IMR-90 (cell line): ENCODE results near the gene ANKLE1. TPM values are rescaled to one million over a fixed set of nuclear protein-coding genes. Genes with fewer than 3 reads are reported as not detected.

ENCODE experiments used
- ATAC-seq: fragments of 200-7000 bp; cut with Tn5 transposase; 2 replicates; pipeline ENCODE4 v1.9.1; 2020; ENCODE audit warnings: low read depth, mild to moderate bottlenecking, moderate library complexity
- BruUV-seq: library from RNA; stranded (reverse); fragments of 400-500 nt; replicated peaks from 2 replicates; lab custom pipeline; 2021; lab: Mats Ljungman, UMichigan
- CTCF ChIA-PET: fragments of 300-600 bp; formaldehyde crosslinking; extraction: SDS; loops from one replicate; lab custom pipeline; 2021; ENCODE audit warnings: antibody characterized with exemption; lab: Yijun Ruan, JAX
- POLR2A ChIA-PET: fragments of 300-600 bp; sonication (Branson Sonifier 250); formaldehyde crosslinking; loops from one replicate; lab custom pipeline; 2022; ENCODE audit warnings: antibody characterized with exemption; ENCODE audit not compliant: unreplicated experiment; lab: Charles Lee
- DNase-seq: peaks from one replicate; pipeline ENCODE4 v3.0.0; 2013
- H2AFZ ChIP-seq: replicated peaks from 2 replicates; pipeline ENCODE3; 2013; ENCODE audit warnings: low read length, mild to moderate bottlenecking; ENCODE audit not compliant: poor library complexity
- H2AK5ac ChIP-seq: 2 replicates; pipeline ENCODE4 v1.6.1; 2013; ENCODE audit warnings: low read depth, low read length, inconsistent platforms
- H2AK9ac ChIP-seq: replicated peaks from 2 replicates; pipeline ENCODE3; 2013; ENCODE audit warnings: mild to moderate bottlenecking, low read depth, low read length, moderate library complexity; ENCODE audit not compliant: poor library complexity
- H2BK120ac ChIP-seq: 2 replicates; pipeline ENCODE4 v1.6.1; 2013; ENCODE audit warnings: low read depth, low read length, inconsistent platforms
- H2BK15ac ChIP-seq: 3 replicates; pipeline ENCODE4 v1.6.1; 2013; ENCODE audit warnings: low read depth, low read length, inconsistent platforms
- H2BK20ac ChIP-seq: 2 replicates; pipeline ENCODE4 v1.6.1; 2013; ENCODE audit warnings: low read depth, mild to moderate bottlenecking, inconsistent platforms, low read length, moderate library complexity
- H2BK5ac ChIP-seq: 2 replicates; pipeline ENCODE4 v1.6.1; 2013; ENCODE audit warnings: mild to moderate bottlenecking, low read depth, low read length, inconsistent platforms; ENCODE audit not compliant: poor library complexity, severe bottlenecking
- H3K14ac ChIP-seq: replicated peaks from 2 replicates; pipeline ENCODE4 v1.6.1; 2013; ENCODE audit warnings: low read depth, low read length, inconsistent platforms
- H3K18ac ChIP-seq: 2 replicates; pipeline ENCODE4 v1.6.1; 2013; ENCODE audit warnings: low read depth, low read length, control low read depth
- H3K23ac ChIP-seq: 2 replicates; pipeline ENCODE4 v1.6.1; 2013; ENCODE audit warnings: low read depth, low read length, inconsistent platforms
- H3K27ac ChIP-seq: 2 replicates; pipeline ENCODE4 v1.5.1; 2013; ENCODE audit warnings: mild to moderate bottlenecking, control low read depth, low read length; ENCODE audit not compliant: insufficient read depth
- H3K27me3 ChIP-seq: 2 replicates; pipeline ENCODE4 v1.6.1; 2013; ENCODE audit warnings: low read length; ENCODE audit not compliant: control insufficient read depth, insufficient read depth
- H3K36me3 ChIP-seq: 2 replicates; pipeline ENCODE4 v1.6.1; 2013; ENCODE audit warnings: low read length, mixed read lengths; ENCODE audit not compliant: control insufficient read depth, insufficient read depth
- H3K4ac ChIP-seq: 2 replicates; pipeline ENCODE4 v1.6.1; 2013; ENCODE audit warnings: low read depth, low read length, inconsistent platforms
- H3K4me1 ChIP-seq: 2 replicates; pipeline ENCODE4 v1.6.1; 2013; ENCODE audit warnings: low read length, mixed read lengths; ENCODE audit not compliant: control insufficient read depth, insufficient read depth
- H3K4me2 ChIP-seq: 2 replicates; pipeline ENCODE4 v1.6.1; 2013; ENCODE audit warnings: low read depth, mild to moderate bottlenecking, control low read depth, low read length, moderate library complexity
- H3K4me3 ChIP-seq: 2 replicates; pipeline ENCODE4 v1.5.1; 2013; ENCODE audit warnings: low read depth, mild to moderate bottlenecking, control low read depth, low read length, moderate library complexity; ENCODE audit not compliant: insufficient read depth
- H3K56ac ChIP-seq: 2 replicates; pipeline ENCODE4 v1.6.1; 2013; ENCODE audit warnings: low read length, inconsistent platforms; ENCODE audit not compliant: insufficient read depth; ENCODE audit errors: extremely low read depth
- H3K79me1 ChIP-seq, 2 experiments: 2 replicates each; pipeline ENCODE4 v1.6.1; 2013; ENCODE audit warnings: low read length in 2 of 2, inconsistent platforms in 1 of 2, low read depth in 1 of 2
- H3K9ac ChIP-seq: 2 replicates; pipeline ENCODE4 v1.6.1; 2013; ENCODE audit warnings: low read depth, low read length, control low read depth
- H3K9me1 ChIP-seq: 2 replicates; pipeline ENCODE4 v1.6.1; 2013; ENCODE audit warnings: low read length, inconsistent platforms; ENCODE audit not compliant: insufficient read depth
- H3K9me3 ChIP-seq: 2 replicates; pipeline ENCODE4 v1.6.1; 2013; ENCODE audit warnings: low read length; ENCODE audit not compliant: control insufficient read depth, insufficient read depth
- H4K20me1 ChIP-seq: 2 replicates; pipeline ENCODE4 v1.6.1; 2013; ENCODE audit warnings: low read length, inconsistent platforms; ENCODE audit not compliant: insufficient read depth
- H4K5ac ChIP-seq: 2 replicates; pipeline ENCODE4 v1.6.1; 2013; ENCODE audit warnings: mild to moderate bottlenecking, low read depth, low read length, control low read depth
- H4K8ac ChIP-seq, 2 experiments: 2 replicates each; pipeline ENCODE4 v1.6.1; 2013; ENCODE audit warnings: low read depth in 2 of 2, low read length in 2 of 2, control low read depth in 1 of 2, inconsistent platforms in 1 of 2
- H4K91ac ChIP-seq: 2 replicates; pipeline ENCODE4 v1.6.1; 2013; ENCODE audit warnings: low read depth, low read length, inconsistent platforms; ENCODE audit not compliant: insufficient read depth
- BHLHE40 ChIP-seq: fragments of 150-350 bp; IDR thresholded peaks from 2 replicates; pipeline ENCODE4 v1.6.1; 2016; ENCODE audit warnings: mild to moderate bottlenecking, low read depth, low read length
- CEBPB ChIP-seq: IDR thresholded peaks from 2 replicates; pipeline ENCODE4 v1.6.1; 2012; ENCODE audit warnings: low read depth, low read length, improper control_type of control experiment
- CHD1 ChIP-seq: IDR thresholded peaks from 2 replicates; pipeline ENCODE4 v1.6.1; 2012; ENCODE audit warnings: low read depth, low read length, improper control_type of control experiment
- ELK1 ChIP-seq: fragments of 150-350 bp; IDR thresholded peaks from 2 replicates; pipeline ENCODE4 v1.6.1; 2016; ENCODE audit warnings: low read depth, mild to moderate bottlenecking, low read length, moderate library complexity, borderline replicate concordance
- FOS ChIP-seq: fragments of 150-350 bp; IDR thresholded peaks from 2 replicates; pipeline ENCODE4 v1.6.1; 2016; ENCODE audit warnings: low read depth, low read length
- MAFK ChIP-seq: IDR thresholded peaks from 2 replicates; pipeline ENCODE4 v1.6.1; 2012; ENCODE audit warnings: low read depth, low read length, improper control_type of control experiment
- MAZ ChIP-seq: IDR thresholded peaks from 2 replicates; pipeline ENCODE4 v1.6.1; 2012; ENCODE audit warnings: low read depth, mild to moderate bottlenecking, low read length, improper control_type of control experiment, moderate library complexity, borderline replicate concordance
- MXI1 ChIP-seq: IDR thresholded peaks from 2 replicates; pipeline ENCODE4 v1.6.1; 2012; ENCODE audit warnings: low read depth, mild to moderate bottlenecking, low read length, moderate library complexity, borderline replicate concordance
- NFE2L2 ChIP-seq: fragments of 150-350 bp; IDR thresholded peaks from 2 replicates; pipeline ENCODE4 v1.6.1; 2016; ENCODE audit warnings: low read depth, mild to moderate bottlenecking, low read length
- POLR2A ChIP-seq: IDR thresholded peaks from 2 replicates; pipeline ENCODE4 v1.6.1; 2012; ENCODE audit warnings: mild to moderate bottlenecking, low read depth, low read length
- RAD21 ChIP-seq: IDR thresholded peaks from 2 replicates; pipeline ENCODE4 v1.6.1; 2012; ENCODE audit warnings: low read length, improper control_type of control experiment
- RCOR1 ChIP-seq: IDR thresholded peaks from 2 replicates; pipeline ENCODE4 v1.6.1; 2012; ENCODE audit warnings: mild to moderate bottlenecking, low read length, improper control_type of control experiment; ENCODE audit not compliant: insufficient replicate concordance
- RFX5 ChIP-seq: IDR thresholded peaks from 2 replicates; pipeline ENCODE4 v1.8.0; 2012; ENCODE audit warnings: low read depth, mild to moderate bottlenecking, low read length, moderate library complexity
- USF2 ChIP-seq: fragments of 150-350 bp; IDR thresholded peaks from 2 replicates; pipeline ENCODE4 v1.6.1; 2017; ENCODE audit warnings: mild to moderate bottlenecking, antibody characterized with exemption, low read length, low read depth
- WGBS, 2 experiments: methylation state at CpG; one replicate each; pipeline versions ENCODE4 v1.1.5 to v1.1.7; 2013; ENCODE audit warnings: missing lambda C conversion rate in 2 of 2; ENCODE audit not compliant: insufficient read length in 1 of 2; ENCODE audit errors: extremely low coverage in 2 of 2; 5-methylcytosine and 5-hydroxymethylcytosine counted together
- dilution Hi-C: fragments of 300-500 bp; cut with HindIII; formaldehyde crosslinking; loops from one replicate; pipeline ENCODE4 v1.14.3; 2018; ENCODE audit warnings: low sequenced_read_pairs; ENCODE audit not compliant: unreplicated experiment
- in situ Hi-C: fragments of 300-500 bp; cut with MboI; formaldehyde crosslinking; loops from 3 replicates; pipeline ENCODE4 v1.14.3; 2019; ENCODE audit warnings: low sequenced_read_pairs, inconsistent platforms, mixed read lengths
- intact Hi-C: fragments of 100-400 bp; cut with micrococcal nuclease; formaldehyde crosslinking; loops from 2 replicates; pipeline ENCODE4 v1.10.0; 2022
- polyA plus RNA-seq, 3 experiments: library from polyadenylated mRNA; depleted of rRNA; stranded (reverse); fragments of >200 nt; gene quantifications; 2 replicates each; pipeline ENCODE4 v1.2.3, GENCODE V29; 2012; ENCODE audit warnings: low replicate concordance in 1 of 3
- total RNA-seq: library from RNA; depleted of rRNA; stranded (reverse); fragments of >200 nt; gene quantifications from 2 replicates; pipeline ENCODE4 v1.2.3, GENCODE V29; 2012

The ANKLE1 gene
- total and polyA plus RNA-seq, 2 of the 4 experiments (the other 2 are of a cell fraction), result under 0.01 to 0.87 TPM

DNA sequence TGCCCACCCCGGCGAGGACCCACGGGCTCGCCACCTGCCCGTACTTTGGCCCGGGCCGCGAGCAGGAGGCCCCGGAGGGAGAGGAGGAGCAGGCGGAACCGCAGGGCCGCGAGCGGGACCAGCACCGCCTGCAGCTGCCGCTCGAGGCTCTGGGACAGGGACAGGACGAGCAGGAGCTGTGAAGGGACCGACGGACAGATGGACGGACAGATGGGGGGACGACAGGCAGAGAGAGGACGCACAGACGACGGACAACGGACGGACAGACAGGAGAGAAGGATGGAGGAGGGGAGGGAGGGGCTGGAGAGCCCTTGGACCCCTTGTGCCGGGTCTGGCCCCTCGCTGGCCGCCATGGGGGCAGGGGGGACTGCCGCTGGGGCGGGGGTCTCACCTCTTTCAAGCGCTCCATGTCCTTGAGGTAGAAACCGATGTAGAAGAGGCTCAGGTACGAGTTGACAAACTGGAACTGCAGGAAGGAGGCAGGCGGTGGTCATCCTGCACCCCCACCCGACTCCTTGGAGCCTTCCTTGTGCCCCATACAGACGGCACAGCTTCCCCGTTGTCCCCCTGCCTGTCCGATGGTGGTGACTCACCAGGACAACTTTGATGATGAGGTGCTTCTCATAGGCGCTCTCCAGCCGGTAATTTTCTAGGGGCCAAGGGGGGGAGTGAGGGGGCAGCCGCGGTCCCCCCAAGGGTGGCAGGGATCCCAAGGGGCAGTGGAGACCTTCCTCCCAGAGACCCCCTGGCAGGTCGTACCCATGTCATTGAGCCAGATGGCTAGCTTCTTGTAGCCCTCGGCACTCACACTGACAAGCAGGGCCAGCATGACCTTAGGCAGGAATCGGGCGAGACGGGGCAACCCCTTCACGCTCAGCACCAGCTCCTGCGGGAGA, 47.9 kb downstream of the ANKLE1 start (continued):
- no peak for TF ChIP-seq BHLHE40

DNA sequence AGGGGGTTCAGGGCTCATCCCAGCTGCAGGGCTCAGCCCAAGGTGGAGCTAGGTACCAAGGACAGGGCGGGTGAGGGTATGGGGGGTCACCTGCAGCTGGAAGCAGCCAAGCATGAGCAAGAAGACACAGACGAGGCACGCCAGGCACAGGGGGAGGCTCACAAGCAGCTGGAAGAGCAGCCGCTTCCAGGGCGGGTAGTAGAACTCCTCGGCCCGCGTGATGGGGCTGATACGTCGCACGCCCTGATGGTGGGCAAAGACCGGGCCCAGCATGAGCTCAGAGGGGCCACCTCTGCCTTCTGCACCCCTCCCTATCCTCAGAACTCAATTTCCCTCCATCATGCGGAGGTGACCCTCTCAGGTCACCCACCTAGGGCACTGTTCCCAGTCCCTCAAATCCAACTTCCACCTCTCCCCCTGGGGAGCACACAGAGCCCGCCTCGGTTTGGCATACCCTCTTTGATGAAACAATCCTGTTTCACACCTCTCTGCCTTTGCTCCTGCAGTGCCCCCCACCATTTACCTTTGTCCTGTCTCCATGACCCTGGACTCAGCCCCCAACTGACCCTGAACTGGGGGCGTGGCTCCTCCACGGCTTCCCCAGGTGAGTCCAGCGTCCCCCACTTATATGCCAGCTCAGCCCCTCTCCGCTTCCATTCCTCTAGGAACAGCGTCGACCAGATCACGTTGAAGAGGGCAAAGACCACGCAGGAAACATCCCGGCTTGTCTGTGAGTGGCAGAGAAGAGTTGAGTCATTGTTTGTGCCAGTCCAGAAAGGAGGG, 48.8 kb downstream of the ANKLE1 start:
- H2BK20ac ChIP-seq, result no peak overlapping the region
- ATAC-seq (no peak), DNase-seq (no peak)
- in situ Hi-C loops (no loop called here), dilution Hi-C loops (no loop called here), intact Hi-C loops (no loop called here)
- H3K9me1 ChIP-seq, result peaks cover 5% of the 10 kb centered on the region
- POLR2A ChIA-PET, result no interaction called here
- H2AFZ ChIP-seq, result no peak overlapping the region
- no peak overlapping the region for H2BK120ac ChIP-seq
- no peak overlapping the region for H3K27ac ChIP-seq
- no peak overlapping the region for H3K4me2 ChIP-seq
- no peak overlapping the region for H2AK9ac ChIP-seq
- H4K91ac ChIP-seq, result no peak overlapping the region
- no peaks in the 10 kb centered on the region for H3K9me3 ChIP-seq
- H3K18ac ChIP-seq, result no peak overlapping the region
- WGBS, 2 experiments, result 90% methylated on average over 9 of the region's 24 CpGs; no CpG with 5 or more reads in 1 of the 2 experiments
- H3K36me3 ChIP-seq, result peaks cover 6% of the 10 kb centered on the region; the same call in 1 of the 2 replicates
- no peak overlapping the region for H2AK5ac ChIP-seq
- BruUV-seq, result no TSS peak
- H3K9ac ChIP-seq, result no peak overlapping the region
- H3K56ac ChIP-seq, result no peak overlapping the region
- no peak overlapping the region for H3K4ac ChIP-seq
- H3K27me3 ChIP-seq, result no peaks in the 10 kb centered on the region
- 0 out of 2 replicates have a peak, but pooled peaks cover 4% of the 10 kb centered on the region for H3K4me1 ChIP-seq
- no peak overlapping the region for H3K4me3 ChIP-seq
- H4K5ac ChIP-seq, result no peak overlapping the region
- no peaks in the 10 kb centered on the region for H4K20me1 ChIP-seq
- H3K23ac ChIP-seq, result no peak overlapping the region
- CTCF ChIA-PET, result no interaction called here
- no peak overlapping the region for H2BK15ac ChIP-seq
- H3K14ac ChIP-seq, result no peak overlapping the region
- peaks cover 0 to 27% of the 10 kb centered on the region in 2 experiments; a peak in 2 of 4 replicates for H3K79me1 ChIP-seq
- H4K8ac ChIP-seq, result no peak overlapping the region
- H2BK5ac ChIP-seq, result no peak overlapping the region
- TF ChIP-seq CHD1 (no peak), MAFK (no peak), MXI1 (no peak), RFX5 (no peak), MAZ (no peak), NFE2L2 (no peak), RAD21 (no peak), POLR2A (no peak), FOS (no peak), ELK1 (no peak), CEBPB (no peak), USF2 (no peak), RCOR1 (no peak)
